HepG2 (cell line): ENCODE data around the gene ID4. TPM values are rescaled to one million over a fixed set of nuclear protein-coding genes. Genes with fewer than 3 reads are reported as not detected.

ENCODE experiments used
- AKNA ChIP-seq: sonication (generic); formaldehyde crosslinking; IDR thresholded peaks from 2 replicates; pipeline ENCODE4 v1.4.0; 2020; ENCODE audit warnings: missing genetic modification reagents, borderline replicate concordance
- ATF5 ChIP-seq: sonication (generic); formaldehyde crosslinking; IDR thresholded peaks from 2 replicates; pipeline ENCODE4 v1.4.0; 2020; ENCODE audit warnings: mild to moderate bottlenecking, low read depth, missing genetic modification reagents
- DPF2 ChIP-seq: sonication (generic); formaldehyde crosslinking; IDR thresholded peaks from 2 replicates; pipeline ENCODE4 v1.4.0; 2020; ENCODE audit warnings: mild to moderate bottlenecking, low read depth, missing genetic modification reagents, borderline replicate concordance
- FOSL1 ChIP-seq: sonication (generic); formaldehyde crosslinking; IDR thresholded peaks from 2 replicates; pipeline ENCODE4 v1.9.0; 2021; ENCODE audit warnings: missing genetic modification reagents, borderline replicate concordance
- FOXM1 ChIP-seq: sonication (generic); formaldehyde crosslinking; IDR thresholded peaks from 2 replicates; pipeline ENCODE4 v1.5.0; 2020; ENCODE audit warnings: missing genetic modification reagents
- HNRNPK ChIP-seq: fragments of 200-400 bp; formaldehyde crosslinking; IDR thresholded peaks from 2 replicates; pipeline ENCODE4 v1.6.1; 2018; ENCODE audit warnings: low read length, low read depth, moderate library complexity, mild to moderate bottlenecking; ENCODE audit not compliant: poor library complexity, severe bottlenecking
- MAX ChIP-seq: IDR thresholded peaks from 2 replicates; pipeline ENCODE4 v1.6.1; 2012; ENCODE audit warnings: inconsistent platforms
- MEIS2 ChIP-seq: sonication (generic); formaldehyde crosslinking; IDR thresholded peaks from 2 replicates; pipeline ENCODE4 v1.9.0; 2021; ENCODE audit warnings: mild to moderate bottlenecking, missing genetic modification reagents
- NR2C2 ChIP-seq: sonication (generic); formaldehyde crosslinking; IDR thresholded peaks from 2 replicates; pipeline ENCODE4 v1.4.0; 2020; ENCODE audit warnings: missing genetic modification reagents, mild to moderate bottlenecking, moderate library complexity, borderline replicate concordance
- POGZ ChIP-seq: sonication (generic); formaldehyde crosslinking; IDR thresholded peaks from 2 replicates; pipeline ENCODE4 v1.4.0; 2020; ENCODE audit warnings: mild to moderate bottlenecking, missing genetic modification reagents
- RARA ChIP-seq: IDR thresholded peaks from 2 replicates; pipeline ENCODE4 v1.6.1; 2016; ENCODE audit warnings: missing genetic modification reagents, missing compliant biosample characterization
- RBAK ChIP-seq: sonication (generic); formaldehyde crosslinking; IDR thresholded peaks from 2 replicates; pipeline ENCODE4 v1.5.1; 2020; ENCODE audit warnings: mild to moderate bottlenecking, missing genetic modification reagents
- SP2 ChIP-seq: sonication (generic); formaldehyde crosslinking; IDR thresholded peaks from 2 replicates; pipeline ENCODE4 v1.5.1; 2020; ENCODE audit warnings: mild to moderate bottlenecking, missing genetic modification reagents
- TBX2 ChIP-seq: sonication (generic); formaldehyde crosslinking; IDR thresholded peaks from 2 replicates; pipeline ENCODE4 v1.5.0; 2020; ENCODE audit warnings: missing genetic modification reagents, mild to moderate bottlenecking, borderline replicate concordance
- TIGD3 ChIP-seq: sonication (generic); formaldehyde crosslinking; IDR thresholded peaks from 2 replicates; pipeline ENCODE4 v1.5.1; 2020; ENCODE audit warnings: mild to moderate bottlenecking, missing genetic modification reagents, borderline replicate concordance
- ZFAT ChIP-seq: sonication (generic); formaldehyde crosslinking; conservative IDR thresholded peaks from 2 replicates; pipeline ENCODE4 v1.8.1; 2023; ENCODE audit warnings: missing genetic modification reagents, inconsistent platforms
- ZIK1 ChIP-seq: sonication (generic); formaldehyde crosslinking; IDR thresholded peaks from 2 replicates; pipeline ENCODE4 v1.5.0; 2020; ENCODE audit warnings: mild to moderate bottlenecking, low read depth, missing genetic modification reagents, borderline replicate concordance
- ZNF282 ChIP-seq: fragments of 450-650 bp; IDR thresholded peaks from 2 replicates; pipeline ENCODE4 v1.6.1; 2018; ENCODE audit not compliant: partially characterized antibody
- ZNF720 ChIP-seq: sonication (generic); formaldehyde crosslinking; IDR thresholded peaks from 2 replicates; pipeline ENCODE4 v1.4.0; 2020; ENCODE audit warnings: missing genetic modification reagents
- ZNF749 ChIP-seq: sonication (generic); formaldehyde crosslinking; IDR thresholded peaks from 2 replicates; pipeline ENCODE4 v1.8.0; 2022; ENCODE audit warnings: mild to moderate bottlenecking, missing genetic modification reagents, moderate library complexity, borderline replicate concordance
- ZNF780A ChIP-seq: sonication (generic); formaldehyde crosslinking; IDR thresholded peaks from 2 replicates; pipeline ENCODE4 v1.8.0; 2022; ENCODE audit warnings: mild to moderate bottlenecking, missing genetic modification reagents, moderate library complexity
- ZNF784 ChIP-seq: sonication (generic); formaldehyde crosslinking; IDR thresholded peaks from 2 replicates; pipeline ENCODE4 v1.5.1; 2020; ENCODE audit warnings: missing genetic modification reagents, mild to moderate bottlenecking, borderline replicate concordance
- polyA plus RNA-seq, 8 experiments: library from polyadenylated mRNA; depleted of rRNA in 3 of 8; stranded (reverse) in 7 of 8; unstranded in 1 of 8; fragments of >200 nt; fragmentation: Illumina TruSeq in 4 of 8; extraction: Trizol in 4 of 8; gene quantifications; 2 replicates each; pipeline versions ENCODE4 v1.2.1 to v1.2.3, GENCODE V29; 2011 to 2016; ENCODE audit warnings: low read depth in 4 of 8, missing spikeins in 1 of 8, mixed read lengths in 1 of 8; ENCODE audit not compliant: insufficient read depth in 1 of 8
- total RNA-seq, 5 experiments: library from RNA; depleted of rRNA; stranded (reverse); fragments of >200 nt; fragmentation: Illumina TruSeq; extraction: Trizol; gene quantifications; 2 replicates each; pipeline ENCODE4 v1.2.3, GENCODE V29; 2016; ENCODE audit warnings: low read depth in 1 of 5

The ID4 gene
- total and polyA plus RNA-seq, 2 of the 13 experiments (the other 11 are each of a cell fraction or from before 2014, with no cell fraction given) = 0.20 to 0.44 TPM

GRCh38 chr6:19838442-19839236 is 1.5 kb downstream of the ID4 start (continued):
- TF ChIP-seq DPF2 (CRISPR knock-in tag) = no peak
- no peak for TF ChIP-seq MEIS2 (CRISPR knock-in tag)
- peak; percentile 40; the same call in 1 of the 2 replicates for TF ChIP-seq TBX2
- no peak for TF ChIP-seq HNRNPK
- TF ChIP-seq FOSL1 (CRISPR knock-in tag) = no peak
- no peak for TF ChIP-seq SP2
- TF ChIP-seq FOXM1 (CRISPR knock-in tag) = 0 out of 2 replicates have a peak, but pooled peaks have one; percentile 11
- TF ChIP-seq POGZ (CRISPR knock-in tag) = peak; percentile 42; the same call in 1 of the 2 replicates
- no peak for TF ChIP-seq RARA (CRISPR knock-in tag)
- no peak for TF ChIP-seq ZNF282
- no peak for TF ChIP-seq TIGD3
- TF ChIP-seq AKNA (CRISPR knock-in tag) = no peak
- peak; percentile 61; the same call in 1 of the 2 replicates for TF ChIP-seq MAX
- no peak for TF ChIP-seq RBAK
- no peak for TF ChIP-seq ZNF720 (CRISPR knock-in tag)
- no peak for TF ChIP-seq ZIK1 (CRISPR knock-in tag)
- TF ChIP-seq ATF5 (CRISPR knock-in tag) = no peak
- no peak for TF ChIP-seq NR2C2
- TF ChIP-seq ZNF780A = no peak
- no peak; the same call in 1 of the 2 replicates for TF ChIP-seq ZNF784
- no peak for TF ChIP-seq ZFAT
- no peak for TF ChIP-seq ZNF749 (CRISPR knock-in tag)
